Activated gamma-delta T cell treated with Interleukin-2 at 50 U/mL for 16 hours (primary cell): ENCODE results near the gene LYL1.
"Not testable (repeated sequence)": the region's sequence is repeated elsewhere in the genome, so short reads cannot be mapped to it uniquely, and the experiment has no call there.

ENCODE experiments used
- DNase-seq: peaks from one replicate; pipeline ENCODE4 v3.0.0-alpha.2; 2020

LYL1 gene

GRCh38 chr19:13102666-13103580 lies at the start of gene LYL1:
TSS of gene LYL1 (minus strand) at chr19:13102858. CDS start at chr19:13101171, 1,687 bp downstream.
- no peak for DNase-seq

GRCh38 chr19:13151605-13152355 lies 49.1 kb upstream of the LYL1 start:
- peak; percentile 97 for DNase-seq

DNA sequence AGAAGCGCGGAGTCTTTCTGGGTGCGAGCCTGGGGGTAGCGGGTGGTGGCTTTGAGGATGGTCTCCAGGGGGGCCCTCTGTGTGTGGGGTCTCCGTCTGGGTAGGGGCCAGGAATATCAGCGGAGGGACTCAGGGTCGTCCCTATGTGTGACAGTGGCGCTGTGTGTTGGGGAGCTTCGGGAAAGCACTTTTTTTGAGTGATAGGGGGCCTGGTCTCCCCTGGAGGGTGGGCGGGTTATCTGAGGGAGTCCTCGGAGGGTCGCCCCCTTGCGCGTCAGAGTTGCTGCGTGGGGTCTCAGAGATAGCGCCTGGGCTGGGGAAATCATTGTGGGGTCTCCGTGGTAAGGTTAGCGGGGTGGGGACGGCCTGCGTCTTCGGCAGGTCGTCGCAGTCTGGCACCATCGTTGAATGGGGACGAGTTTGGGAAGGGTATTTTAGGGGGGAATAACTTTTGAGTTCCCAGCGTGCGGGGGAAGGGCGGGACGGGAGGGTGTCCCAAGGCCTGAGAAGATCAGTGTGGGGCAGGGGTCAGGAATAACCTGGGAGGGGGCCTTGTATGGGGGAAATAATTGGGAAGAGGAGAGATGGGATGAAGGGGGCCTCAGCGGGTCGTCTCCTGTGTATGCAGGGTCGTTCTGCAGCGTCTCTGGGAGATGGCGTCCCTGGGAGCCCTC lies 48.4 kb upstream of the LYL1 start:
- DNase-seq = peak; percentile 17

DNA sequence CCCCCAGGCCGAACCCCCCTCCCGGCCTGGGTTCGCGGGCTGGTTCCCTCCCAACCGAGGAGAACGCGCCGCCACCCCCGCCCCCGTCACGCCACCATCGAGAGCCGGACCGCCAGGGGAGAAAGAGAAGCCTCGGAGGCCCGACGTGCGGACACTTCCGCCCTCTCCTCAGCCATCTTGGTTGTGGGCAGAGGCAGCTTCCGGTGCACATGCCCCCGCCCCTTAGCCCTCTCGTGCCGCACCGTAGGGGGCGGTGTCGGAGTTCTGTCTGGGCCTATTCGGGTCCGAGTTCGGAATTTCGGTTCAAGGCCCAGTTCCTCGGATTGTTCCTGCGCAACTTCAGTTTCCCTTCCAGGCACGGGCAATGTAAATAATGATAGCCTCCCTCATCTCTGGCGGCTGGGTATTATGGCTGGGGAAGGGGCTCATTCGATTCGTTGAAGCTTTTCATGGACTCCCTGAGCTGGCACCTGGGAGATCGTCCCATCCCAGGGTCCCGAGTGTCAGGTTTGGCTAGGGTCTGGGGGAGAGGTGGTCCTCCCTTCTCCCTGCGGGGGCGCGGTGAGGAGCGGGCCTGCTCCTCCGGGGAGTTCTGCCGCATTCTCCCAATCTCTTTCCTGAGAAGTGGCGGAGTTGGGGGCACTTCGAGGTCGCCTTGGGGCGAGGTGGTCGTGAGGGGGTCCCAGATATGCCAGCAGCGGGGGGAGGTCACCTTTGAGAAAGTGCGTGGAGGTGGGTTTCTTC lies 47.7 kb upstream of the LYL1 start, which contains the start of the genes IER2 and STX10:
Gene IER2 (plus strand): TSS at position 225 of the 744 bp plus-strand sequence. CDS start 2,776 bp downstream, outside the sequence.
Gene STX10 (minus strand): TSS at position 189 of the 744 bp plus-strand sequence. CDS start 202 bp downstream, outside the sequence.
- peak; percentile 94 for DNase-seq

DNA sequence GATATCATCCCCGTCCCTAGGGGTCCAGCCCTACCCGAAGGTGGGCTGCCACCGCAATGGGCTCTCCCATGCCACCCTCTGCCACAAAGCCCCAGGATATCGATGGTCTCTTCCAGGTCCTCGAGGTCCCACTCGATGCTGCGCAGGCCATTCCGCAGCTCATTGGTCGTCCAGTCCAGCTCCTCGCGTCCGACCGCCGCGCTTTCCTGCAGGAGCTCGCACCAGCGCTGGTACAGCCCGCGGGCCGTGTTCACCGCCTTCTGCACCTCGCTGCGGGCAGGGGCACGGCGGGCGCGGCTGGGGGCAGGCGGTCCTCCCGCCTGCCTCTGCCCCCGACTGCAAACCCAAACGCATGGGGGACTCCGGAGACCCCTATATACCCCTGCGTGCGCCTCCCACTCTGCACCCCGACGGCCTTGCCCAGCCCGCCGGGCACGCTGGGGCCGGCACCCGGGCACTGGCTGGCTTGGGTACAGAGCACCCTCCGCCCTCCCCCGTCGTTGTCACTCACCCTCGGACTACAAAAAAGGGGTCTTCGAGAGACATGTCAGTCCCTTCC lies 47.0 kb upstream of the LYL1 start:
- DNase-seq = peak; percentile 29

GRCh38 chr19:13149173-13149627 lies 46.5 kb upstream of the LYL1 start:
- DNase-seq = not testable (repeated sequence)

- no peak for DNase-seq
Measured at GRCh38 chr19:13146763-13147563, 44.3 kb upstream of the LYL1 start.

DNA sequence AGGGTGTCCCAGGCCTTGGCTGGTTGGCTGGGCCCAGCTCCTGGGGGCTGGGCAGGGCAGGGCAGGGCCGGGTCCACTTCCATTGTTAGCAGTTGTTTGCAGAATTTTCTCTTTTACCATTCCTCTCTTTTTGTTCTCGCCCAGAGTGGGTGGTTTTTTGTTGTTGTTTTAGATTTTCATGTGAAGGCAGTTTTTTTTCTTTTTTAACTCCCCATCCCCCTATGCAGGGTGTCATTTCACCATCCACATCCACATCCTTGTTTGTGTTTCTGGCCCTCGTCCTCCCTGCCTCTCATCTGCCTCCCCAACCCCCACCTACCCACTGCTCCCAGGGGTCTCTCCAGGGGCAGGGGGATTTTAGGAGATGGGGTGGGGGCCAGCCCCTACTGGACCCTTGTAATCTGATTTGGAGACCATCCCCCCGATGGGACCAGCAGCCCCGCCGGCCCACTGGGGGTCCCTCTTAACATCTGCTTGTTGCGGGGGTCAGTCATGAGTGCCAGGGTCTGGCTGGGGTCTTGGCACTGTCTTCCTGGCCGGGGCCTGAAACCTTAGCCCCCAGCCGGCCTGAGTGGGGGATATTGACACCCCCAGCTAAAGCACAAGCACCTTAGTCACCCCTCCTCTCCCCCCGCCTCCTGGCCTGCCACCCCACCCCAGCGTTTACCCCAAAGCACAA lies 37.1 kb upstream of the LYL1 start:
- no peak for DNase-seq

- no peak for DNase-seq
Measured at GRCh38 chr19:13138916-13139198, 36.2 kb upstream of the LYL1 start.

DNA sequence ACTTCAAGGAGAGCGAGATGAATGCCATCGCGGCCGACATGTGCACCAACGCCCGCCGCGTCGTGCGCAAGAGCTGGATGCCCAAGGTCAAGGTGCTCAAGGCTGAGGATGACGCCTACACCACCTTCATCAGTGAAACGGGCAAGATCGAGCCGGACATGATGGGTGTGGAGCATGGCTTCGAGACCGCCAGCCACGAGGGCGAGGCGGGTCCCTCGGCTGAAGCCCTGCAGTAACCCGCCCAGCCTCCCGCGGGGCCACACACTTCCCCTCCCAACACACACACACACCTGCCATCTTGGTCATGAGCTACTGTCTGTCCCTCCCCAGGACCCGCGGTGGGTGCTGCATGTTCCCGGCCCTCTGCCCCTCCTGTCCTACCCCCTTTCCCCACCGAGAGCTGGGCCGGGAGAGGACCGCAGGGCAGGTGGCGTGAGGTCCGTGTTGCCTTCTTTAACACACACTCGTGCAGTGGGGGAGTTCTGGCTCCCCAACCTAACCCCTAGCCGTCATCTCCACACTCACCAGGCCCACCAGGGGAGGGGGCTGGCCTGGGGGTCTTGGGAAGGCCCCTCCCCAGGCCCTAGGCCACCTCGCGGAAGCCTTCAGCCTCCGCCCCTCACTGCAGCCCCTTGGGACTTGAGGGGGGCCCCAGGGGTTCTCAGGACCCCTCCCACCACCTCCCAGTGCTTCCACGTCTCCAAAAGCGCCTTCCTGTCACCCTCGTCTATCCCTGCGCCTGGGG lies 35.7 kb upstream of the LYL1 start:
- DNase-seq = no peak

DNA sequence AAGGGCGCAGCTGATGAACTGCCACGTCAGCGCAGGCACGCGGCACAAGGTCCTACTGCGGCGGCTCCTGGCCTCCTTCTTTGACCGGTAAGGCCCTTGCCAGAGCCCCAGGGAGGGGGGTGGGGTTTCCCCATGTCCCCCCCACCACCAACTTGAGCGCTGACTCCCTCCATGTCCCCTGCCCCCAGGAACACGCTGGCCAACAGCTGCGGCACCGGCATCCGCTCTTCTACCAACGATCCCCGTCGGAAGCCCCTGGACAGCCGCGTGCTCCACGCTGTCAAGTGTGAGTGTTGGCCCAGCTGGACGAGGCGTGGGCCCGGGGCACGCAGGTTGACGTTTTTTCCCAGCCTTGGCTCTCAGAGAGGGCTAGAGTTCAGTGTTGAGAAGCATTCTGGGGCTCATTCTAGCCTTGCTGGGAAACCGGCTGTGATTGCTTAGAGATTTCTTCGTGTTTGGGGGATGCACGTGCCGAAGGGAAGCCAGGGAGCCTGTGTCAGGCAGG lies 34.7 kb upstream of the LYL1 start:
- DNase-seq = no peak

- DNase-seq = no peak
Measured at GRCh38 chr19:13135068-13136062, 32.7 kb upstream of the LYL1 start.

GRCh38 chr19:13134626-13135025 lies 32.0 kb upstream of the LYL1 start:
- DNase-seq = no peak

DNA sequence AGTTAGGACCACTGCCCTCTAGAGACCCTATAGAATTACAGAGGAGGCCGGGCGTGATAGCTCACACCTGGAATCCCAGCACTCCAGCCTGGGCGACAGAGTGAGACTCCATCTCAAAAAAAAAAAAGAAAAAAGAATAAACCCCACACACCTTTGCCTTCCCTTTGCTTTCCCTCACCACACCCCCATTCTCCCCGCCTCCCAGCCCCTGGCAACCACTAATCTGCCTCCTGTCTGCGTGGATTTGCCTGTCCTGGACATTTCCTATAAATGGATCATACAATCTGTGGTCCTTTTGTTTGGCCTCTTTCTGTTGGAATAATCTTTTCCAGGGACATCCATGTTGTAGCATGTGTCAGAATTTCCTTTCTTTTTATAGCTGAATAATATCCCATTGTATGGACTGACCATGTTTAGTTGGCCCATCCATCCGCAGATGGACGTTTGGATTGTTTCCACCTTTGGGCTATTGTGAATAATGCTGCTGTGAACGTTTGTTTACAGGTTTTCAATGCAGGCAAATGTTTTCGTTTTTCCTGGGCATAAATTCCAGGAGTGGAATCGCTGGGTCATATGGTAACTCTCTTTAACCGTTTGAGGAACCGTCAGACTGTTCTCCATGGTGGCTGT lies 30.7 kb upstream of the LYL1 start:
- no peak for DNase-seq

DNA sequence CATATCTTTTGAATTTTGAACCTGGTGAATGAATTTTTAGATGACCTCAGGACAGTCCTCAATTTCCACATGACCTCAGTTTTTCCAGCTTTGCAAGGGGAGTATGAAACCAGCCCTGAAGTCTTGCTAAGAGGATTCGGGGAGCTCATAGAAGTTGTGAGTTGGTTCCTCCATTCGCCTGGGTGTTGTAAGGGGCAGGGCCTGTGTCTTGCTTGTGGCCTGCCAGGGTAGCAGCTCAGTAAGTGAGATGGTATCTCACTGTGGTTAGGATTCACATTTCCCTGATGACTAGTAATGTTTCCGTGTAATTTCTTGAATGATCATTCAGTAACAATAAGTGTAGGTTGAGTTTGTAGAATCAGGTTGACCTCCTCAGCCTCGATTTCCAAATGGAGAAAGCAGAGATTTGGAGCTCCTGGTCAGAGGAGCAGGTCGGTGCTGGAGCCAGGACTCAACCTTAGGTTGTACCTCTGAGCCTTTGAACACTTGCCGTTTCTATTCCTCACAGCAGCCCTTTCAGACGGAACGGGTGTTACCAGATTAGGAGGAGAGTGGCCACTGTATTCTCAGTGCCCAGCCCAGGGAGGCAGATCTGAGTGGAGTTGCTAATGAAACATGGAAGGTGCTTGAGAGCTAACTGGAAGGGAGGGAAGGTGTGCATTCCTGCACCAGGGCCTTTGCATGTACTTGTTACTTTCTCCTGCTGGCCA lies 30.0 kb upstream of the LYL1 start:
- DNase-seq = peak; percentile 35

DNA sequence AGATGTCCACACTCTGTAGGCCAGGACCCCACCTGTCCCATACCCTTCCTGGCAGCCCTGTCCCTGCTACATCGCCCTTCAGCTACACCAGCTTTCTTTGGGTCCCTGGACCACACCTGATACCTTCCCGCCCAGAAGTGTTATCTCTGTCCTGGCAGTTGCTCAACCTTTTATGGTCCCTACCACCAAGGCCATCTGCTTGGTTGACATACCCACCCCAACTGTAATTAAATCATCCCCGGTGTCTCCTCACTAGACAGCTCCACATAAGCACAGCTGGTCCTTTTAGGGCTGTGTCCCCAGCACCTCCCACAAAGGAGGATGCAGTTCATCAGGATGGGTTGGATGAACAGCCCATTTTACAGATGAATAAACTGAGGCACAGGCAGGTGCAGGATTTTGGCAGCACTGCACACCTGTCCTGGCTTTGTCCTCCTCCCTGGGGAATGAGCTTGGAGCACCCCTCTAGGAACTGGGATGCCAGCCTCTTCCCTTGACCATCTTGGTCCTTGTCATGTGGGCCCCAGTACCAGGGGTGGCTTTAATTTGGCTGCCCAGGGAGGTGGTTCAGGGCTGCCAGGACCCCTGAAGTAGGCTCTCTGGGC lies 28.3 kb upstream of the LYL1 start:
- no peak for DNase-seq

DNA sequence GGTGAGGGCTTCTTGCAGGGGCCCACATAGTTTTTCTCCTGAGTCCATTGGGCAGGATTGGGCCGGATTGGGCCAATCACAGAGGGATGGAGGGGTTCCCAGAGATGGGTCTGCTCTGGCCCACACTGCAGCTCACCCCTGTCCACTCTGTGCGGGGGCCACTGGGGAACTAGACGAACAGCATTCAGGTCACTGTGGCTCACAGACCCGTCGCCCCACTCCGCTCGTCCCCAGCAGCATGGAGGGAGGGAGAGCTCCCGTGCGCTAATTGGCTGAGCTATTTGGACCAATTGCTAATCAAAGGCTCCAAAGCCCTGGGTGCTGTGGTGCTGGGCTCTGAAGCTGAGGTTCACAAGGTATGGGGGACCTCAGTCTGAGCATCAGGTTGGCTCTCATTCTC lies 26.7 kb upstream of the LYL1 start:
- DNase-seq = no peak
